K562 (cell line): ENCODE measurements around the gene SELENOI. TPM values are rescaled to one million over a fixed set of nuclear protein-coding genes. Genes with fewer than 3 reads are reported as not detected.

Experiments
- ATAC-seq: fragments of 200-7000 bp; cut with Tn5 transposase; 3 replicates; pipeline ENCODE4 v1.9.1; 2020; ENCODE audit warnings: moderate library complexity
- BruUV-seq: library from RNA; stranded (reverse); fragments of 400-500 nt; replicated peaks from 2 replicates; lab custom pipeline; 2021; lab: Mats Ljungman, UMichigan
- CTCF ChIA-PET: fragments of 300-600 bp; formaldehyde crosslinking; extraction: SDS; loops from one replicate; lab custom pipeline; 2021; ENCODE audit warnings: low intra/inter-chr PET ratio; lab: Yijun Ruan, JAX
- POLR2A ChIA-PET: fragments of 300-600, 350-650 bp; sonication (Branson Sonifier 250); formaldehyde crosslinking; extraction: SDS; loops from one replicate; lab custom pipeline; 2021; ENCODE audit warnings: antibody characterized with exemption, inconsistent platforms; lab: Yijun Ruan, JAX
- DNase-seq, 4 experiments: peaks; one replicate each; pipeline versions ENCODE4 v3.0.0 to v3.0.0-alpha.2; 2011 to 2018; ENCODE audit warnings: low spot score in 3 of 4, mixed read lengths in 3 of 4; ENCODE audit errors: extremely low read depth in 1 of 4
- FAIRE-seq: peaks from 2 replicates; lab custom pipeline; 2011; peaks lifted over from hg19 to GRCh38; lab: Jason Lieb, UNC
- H2AFZ ChIP-seq: 2 replicates; pipeline ENCODE4 v1.6.0; 2011; ENCODE audit warnings: low read depth, low read length, control low read depth, inconsistent platforms
- H3K27ac ChIP-seq: fragments of 200-600 bp; 3 replicates; pipeline ENCODE4 v1.8.0; 2011; ENCODE audit warnings: low read depth, mild to moderate bottlenecking, control low read depth, inconsistent platforms, low read length, moderate library complexity, mixed read lengths; ENCODE audit errors: extremely low read depth
- H3K27me3 ChIP-seq, 2 experiments: fragments of 300-600 bp in 1 of 2; 2 replicates in 1 of 2; 3 replicates in 1 of 2; pipeline versions ENCODE4 v1.6.0 to v1.8.0; 2011; ENCODE audit warnings: inconsistent platforms in 2 of 2, low read length in 2 of 2, mild to moderate bottlenecking in 1 of 2, mixed read lengths in 1 of 2, moderate library complexity in 1 of 2; ENCODE audit not compliant: control insufficient read depth in 2 of 2, insufficient read depth in 2 of 2
- H3K36me3 ChIP-seq: fragments of 300-600 bp; 3 replicates; pipeline ENCODE4 v1.8.0; 2011; ENCODE audit warnings: mild to moderate bottlenecking, low read length, inconsistent platforms; ENCODE audit not compliant: control insufficient read depth, insufficient read depth
- H3K4me1 ChIP-seq, 2 experiments: fragments of 200-600 bp in 1 of 2; replicated peaks in 1 of 2; 2 replicates in 1 of 2; 3 replicates in 1 of 2; pipeline versions ENCODE4 v1.5.1 to v1.8.0; 2011; ENCODE audit warnings: inconsistent platforms in 2 of 2, low read length in 2 of 2, mild to moderate bottlenecking in 1 of 2, mixed read lengths in 1 of 2, moderate library complexity in 1 of 2; ENCODE audit not compliant: control insufficient read depth in 2 of 2, insufficient read depth in 2 of 2
- H3K4me2 ChIP-seq: 2 replicates; pipeline ENCODE4 v1.6.1; 2011; ENCODE audit warnings: low read length, control low read depth, inconsistent platforms, mixed read lengths; ENCODE audit not compliant: insufficient read depth
- H3K4me3 ChIP-seq: fragments of 200-600 bp; sonication (generic), shearing (Covaris generic); 2 replicates; pipeline ENCODE4 v1.5.1; 2016; ENCODE audit warnings: control low read depth, inconsistent platforms
- H3K79me2 ChIP-seq: fragments of 200-600 bp; 3 replicates; pipeline ENCODE4 v1.8.0; 2011; ENCODE audit warnings: low read length, inconsistent platforms; ENCODE audit not compliant: control insufficient read depth, insufficient read depth
- H3K9ac ChIP-seq, 2 experiments: 2 replicates each; pipeline versions ENCODE4 v1.6.0 to v1.6.1; 2011; ENCODE audit warnings: low read depth in 2 of 2, low read length in 2 of 2, control low read depth in 1 of 2, inconsistent platforms in 1 of 2, mild to moderate bottlenecking in 1 of 2, mixed read lengths in 1 of 2; ENCODE audit not compliant: insufficient read depth in 1 of 2
- H3K9me1 ChIP-seq: one replicate; pipeline ENCODE4 v1.6.0; 2011; ENCODE audit warnings: inconsistent platforms, mild to moderate bottlenecking, low read length, moderate library complexity; ENCODE audit not compliant: control insufficient read depth, insufficient read depth
- H3K9me3 ChIP-seq: replicated peaks from 2 replicates; pipeline ENCODE4 v1.5.1; 2011; ENCODE audit warnings: low read depth, low read length, inconsistent platforms; ENCODE audit not compliant: control insufficient read depth, insufficient read depth
- H4K20me1 ChIP-seq: replicated peaks from 2 replicates; pipeline ENCODE4 v1.6.1; 2011; ENCODE audit warnings: low read length, inconsistent platforms, mixed read lengths; ENCODE audit not compliant: control insufficient read depth, insufficient read depth
- CBX2 ChIP-seq: fragments of 200-600 bp; sonication (generic); IDR thresholded peaks from one replicate; pipeline ENCODE4 v1.6.1; 2012; ENCODE audit warnings: mild to moderate bottlenecking, low read length, inconsistent platforms; ENCODE audit not compliant: insufficient read depth, poor library complexity, severe bottlenecking
- CTCF ChIP-seq, 3 experiments: IDR thresholded peaks in 2 of 3; conservative IDR thresholded peaks in 1 of 3; 2 replicates each; pipeline ENCODE4 v1.5.1; 2011 to 2012; ENCODE audit warnings: low read length in 3 of 3, mild to moderate bottlenecking in 3 of 3, control low read depth in 2 of 3, improper control_type of control experiment in 1 of 3, inconsistent platforms in 1 of 3, low read depth in 1 of 3, mixed read lengths in 1 of 3, moderate library complexity in 1 of 3; ENCODE audit not compliant: insufficient read depth in 2 of 3
- E2F6 ChIP-seq, 2 experiments: IDR thresholded peaks; 2 replicates each; pipeline ENCODE4 v1.6.1; 2011; ENCODE audit warnings: borderline replicate concordance in 1 of 2, control low read depth in 1 of 2, low read depth in 1 of 2, low read length in 1 of 2, mild to moderate bottlenecking in 1 of 2, mixed read lengths in 1 of 2, moderate library complexity in 1 of 2; ENCODE audit not compliant: insufficient read depth in 1 of 2, insufficient read length in 1 of 2, poor library complexity in 1 of 2, severe bottlenecking in 1 of 2; ENCODE audit errors: extremely low read depth in 1 of 2
- HEY1 ChIP-seq: fragments of 250-450 bp; sonication (Bioruptor Pico); IDR thresholded peaks from 2 replicates; pipeline ENCODE4 v1.5.0; 2020; ENCODE audit warnings: mild to moderate bottlenecking, moderate library complexity, borderline replicate concordance
- PRMT5 ChIP-seq: sonication (generic); formaldehyde crosslinking; IDR thresholded peaks from 2 replicates; pipeline ENCODE4 v1.5.0; 2020; ENCODE audit warnings: missing genetic modification reagents
- RAD21 ChIP-seq, 2 experiments: fragments of 250-450 bp in 1 of 2; fragments of 450-650 bp in 1 of 2; sonication (Bioruptor Pico) in 1 of 2; formaldehyde crosslinking in 1 of 2; IDR thresholded peaks in 1 of 2; conservative IDR thresholded peaks in 1 of 2; 2 replicates each; pipeline versions ENCODE4 v1.4.0 to v1.8.0; 2020 to 2022; ENCODE audit warnings: mild to moderate bottlenecking in 2 of 2, moderate library complexity in 1 of 2
- RUNX1 ChIP-seq: sonication (generic); IDR thresholded peaks from 2 replicates; pipeline ENCODE4 v1.6.1; 2016; ENCODE audit warnings: antibody characterized with exemption, low read depth
- TAF7 ChIP-seq: fragments of 450-650 bp; IDR thresholded peaks from 2 replicates; pipeline ENCODE4 v1.6.1; 2016; ENCODE audit warnings: missing genetic modification characterization, missing compliant biosample characterization
- ZBTB17 ChIP-seq: fragments of 450-650 bp; formaldehyde crosslinking; IDR thresholded peaks from 2 replicates; pipeline ENCODE4 v1.4.0; 2020; ENCODE audit warnings: mild to moderate bottlenecking
- ZBTB33 ChIP-seq: sonication (generic); formaldehyde crosslinking; IDR thresholded peaks from 2 replicates; pipeline ENCODE4 v1.8.1; 2023; ENCODE audit warnings: mild to moderate bottlenecking, missing genetic modification reagents
- WGBS: fragments of 100-300 bp; shearing (Covaris generic); methylation state at CpG from one replicate; pipeline ENCODE4 v1.1.6; 2016; ENCODE audit warnings: low coverage, mixed read lengths; ENCODE audit not compliant: insufficient coverage; ENCODE audit errors: missing lambda C conversion rate; 5-methylcytosine and 5-hydroxymethylcytosine counted together
- in situ Hi-C: fragments of 300-500 bp; cut with MboI; formaldehyde crosslinking; loops from 4 replicates; pipeline ENCODE4 v1.15.0; 2018; ENCODE audit warnings: inconsistent platforms, mixed read lengths
- intact Hi-C: fragments of 100-400 bp; cut with micrococcal nuclease; formaldehyde crosslinking; loops from 2 replicates; pipeline ENCODE4 v1.14.2; 2022
- polyA plus RNA-seq, 8 experiments: library from polyadenylated mRNA; depleted of rRNA in 4 of 8; stranded (reverse) in 5 of 8; unstranded in 3 of 8; fragments of >200 nt; fragmentation: Nextera tagmentation in 2 of 8; fragmentation: Illumina TruSeq in 1 of 8; extraction: Ambion mirVana in 2 of 8; extraction: Trizol in 1 of 8; gene quantifications; 2 replicates each; pipeline versions ENCODE4 v1.2.1 to v1.2.3, GENCODE V29; 2011 to 2014; ENCODE audit warnings: inconsistent platforms in 1 of 8, missing spikeins in 1 of 8
- total RNA-seq, 7 experiments: library from RNA; depleted of rRNA in 6 of 7; stranded (reverse); fragments of >200 nt in 6 of 7; fragmentation: Illumina TruSeq in 2 of 7; extraction: Trizol in 2 of 7; gene quantifications; 2 replicates each; pipeline versions ENCODE4 v1.2.1 to v1.2.3, GENCODE V29; 2011 to 2021; ENCODE audit warnings: low replicate concordance in 1 of 7

Gene SELENOI
- total and polyA plus RNA-seq, 9 of the 15 experiments (the other 6 are each of a cell fraction or from before 2014, with no cell fraction given): 9.6 to 46.9 (median 24.4) TPM

- Histone ChIP-seq H3K9me1 (peaks cover 3% of the 10 kb centered on the region), H3K36me3 (no peaks in the 10 kb centered on the region), H3K9me3 (no peaks in the 10 kb centered on the region), H3K27me3 (peaks cover 6 to 35% of the 10 kb centered on the region in 2 experiments; a peak in 4 of 5 replicates), H2AFZ (no peak overlapping the region), H3K4me1 (peaks cover 15 to 37% of the 10 kb centered on the region in 2 experiments), H3K9ac (no peak overlapping the region), H3K4me2 (no peak overlapping the region), H3K79me2 (no peaks in the 10 kb centered on the region), H3K4me3 (no peak overlapping the region), H3K27ac (no peak overlapping the region), H4K20me1 (no peaks in the 10 kb centered on the region)
- in situ Hi-C loops (no loop called here), intact Hi-C loops (no loop called here)
- ChIA-PET CTCF (no interaction called here), POLR2A (interaction anchor here (0.6 to 1.4 kb wide), 2 partner anchors 13 to 141 kb away, joined by 3 to 5 read pairs; no protein-coding TSS in a partner anchor)
- 15% methylated on average over 7 of the region's 8 CpGs for WGBS
- ATAC-seq (peak; percentile 58), FAIRE-seq (no peak), DNase-seq (peak in 2 of 4 experiments; percentile 24 to 28)
- no TSS peak for BruUV-seq
- TF ChIP-seq E2F6 (IDR thresholded peaks at IDR 0.05; ENCODE audit: borderline replicate concordance in 1 of 2, extremely low read depth in 1 of 2, insufficient read depth in 1 of 2, insufficient read length in 1 of 2, low read depth in 1 of 2, low read length in 1 of 2, poor library complexity in 1 of 2, severe bottlenecking in 1 of 2) (no peak), CTCF (IDR thresholded peaks at IDR 0.05 in 2 of 3, conservative IDR thresholded peaks at IDR 0.05 in 1 of 3; ENCODE audit: insufficient read depth in 2 of 3, low read depth in 1 of 3, low read length in 3 of 3) (peak; percentile 31 to 59 (median 44); a peak in 5 of 6 replicates), RUNX1 (no peak), PRMT5 (no peak), HEY1 (no peak), CBX2 (no peak), TAF7 (no peak), ZBTB33 (0 out of 2 replicates have a peak, but pooled peaks have one; percentile 28), RAD21 (CRISPR knock-in tag; conservative IDR thresholded peaks at IDR 0.05 in 1 of 2, IDR thresholded peaks at IDR 0.05 in 1 of 2) (peak in 1 of 2 experiments; percentile 45; a peak in 2 of 4 replicates), ZBTB17 (CRISPR knock-in tag) (no peak)
Measured at GRCh38 chr2:26314243-26314642, 31.7 kb upstream of the SELENOI start.
